ENCODE measurements around the gene CDHR3.

- no peak for TF ChIP-seq GATA3 (IDR thresholded peaks at IDR 0.05; ENCODE audit: low read depth, low read length)
- no peak for TF ChIP-seq GATA2 (IDR thresholded peaks at IDR 0.05; ENCODE audit: low read depth, low read length)
These were observed 17.2 kb upstream of the CDHR3 start for GRCh38 chr7:105945848-105946247.
